HepG2 (cell line): ENCODE results near the gene AGAP1.

ENCODE experiments used
- ADNP ChIP-seq: sonication (generic); formaldehyde crosslinking; IDR thresholded peaks from 2 replicates; pipeline ENCODE4 v1.4.0; 2020; ENCODE audit warnings: missing genetic modification reagents
- ATF3 ChIP-seq: sonication (generic); formaldehyde crosslinking; IDR thresholded peaks from 2 replicates; pipeline ENCODE4 v1.4.0; 2020; ENCODE audit warnings: missing genetic modification reagents
- CTCF ChIP-seq: sonication (generic); formaldehyde crosslinking; IDR thresholded peaks from 2 replicates; pipeline ENCODE4 v1.5.0; 2020; ENCODE audit warnings: mild to moderate bottlenecking, missing genetic modification reagents, moderate library complexity
- DPF2 ChIP-seq: sonication (generic); formaldehyde crosslinking; IDR thresholded peaks from 2 replicates; pipeline ENCODE4 v1.4.0; 2020; ENCODE audit warnings: mild to moderate bottlenecking, low read depth, missing genetic modification reagents, borderline replicate concordance
- TARDBP ChIP-seq: sonication (generic); formaldehyde crosslinking; IDR thresholded peaks from 2 replicates; pipeline ENCODE4 v1.8.0; 2022; ENCODE audit warnings: mild to moderate bottlenecking, missing genetic modification reagents
- XRCC5 ChIP-seq: fragments of 200-400 bp; formaldehyde crosslinking; optimal IDR thresholded peaks from 2 replicates; pipeline ENCODE3; 2017; ENCODE audit warnings: mild to moderate bottlenecking, low read length
- ZNF24 ChIP-seq: fragments of 450-650 bp; IDR thresholded peaks from 2 replicates; pipeline ENCODE4 v1.6.1; 2017; ENCODE audit warnings: antibody characterized with exemption, mild to moderate bottlenecking
- ZSCAN20 ChIP-seq: sonication (generic); formaldehyde crosslinking; IDR thresholded peaks from 2 replicates; pipeline ENCODE4 v1.4.0; 2020; ENCODE audit warnings: missing genetic modification reagents, mild to moderate bottlenecking, borderline replicate concordance
- ZSCAN29 ChIP-seq: sonication (generic); formaldehyde crosslinking; conservative IDR thresholded peaks from 2 replicates; pipeline ENCODE4 v1.4.0; 2020; ENCODE audit warnings: mild to moderate bottlenecking, missing genetic modification reagents

GRCh38 chr2:235449568-235449967 lies 44.3 kb upstream of the AGAP1 start:
- TF ChIP-seq ATF3 (CRISPR knock-in tag) = no peak
- no peak for TF ChIP-seq XRCC5
- no peak for TF ChIP-seq DPF2
- TF ChIP-seq ZSCAN29 (CRISPR knock-in tag) = no peak
- no peak for TF ChIP-seq TARDBP (CRISPR knock-in tag)
- TF ChIP-seq ADNP (CRISPR knock-in tag) = no peak
- no peak for TF ChIP-seq CTCF (CRISPR knock-in tag)
- TF ChIP-seq ZSCAN20 = no peak
- TF ChIP-seq ZNF24 = no peak
